Activated CD4-positive, alpha-beta memory T cell treated with anti-CD3 and anti-CD28 coated beads, Interleukin-2, amount 10 ng/mL, durations not matched to agents 7 days and 5 days (primary cell): ENCODE measurements around the gene FUT3. TPM values are rescaled to one million over a fixed set of nuclear protein-coding genes. Genes with fewer than 3 reads are reported as not detected.
"Not testable (repeated sequence)": the region's sequence is repeated elsewhere in the genome, so short reads cannot be mapped to it uniquely, and the experiment has no call there.

ENCODE experiments used
- CTCF ChIA-PET: fragments of 350-600 bp; sonication (Branson Sonifier 250); formaldehyde crosslinking; loops from one replicate; lab custom pipeline; 2021; ENCODE audit warnings: antibody characterized with exemption, inconsistent platforms; lab: Charles Lee
- POLR2A ChIA-PET: fragments of 350-600 bp; sonication (Branson Sonifier 250); formaldehyde crosslinking; loops from one replicate; lab custom pipeline; 2021; ENCODE audit warnings: antibody characterized with exemption; lab: Charles Lee
- DNase-seq: peaks from one replicate; pipeline ENCODE4 v3.0.0-alpha.2; 2020
- H3K27ac Mint-ChIP-seq: one replicate; pipeline ENCODE4 v1.8.0; 2021; ENCODE audit warnings: mild to moderate bottlenecking, mixed read lengths
- H3K27me3 Mint-ChIP-seq: one replicate; pipeline ENCODE4 v1.8.0; 2021; ENCODE audit warnings: mixed read lengths
- H3K36me3 Mint-ChIP-seq: one replicate; pipeline ENCODE4 v1.8.0; 2021; ENCODE audit warnings: low read depth, mixed read lengths
- H3K4me1 Mint-ChIP-seq: one replicate; pipeline ENCODE4 v1.8.0; 2021; ENCODE audit warnings: mixed read lengths
- H3K4me3 Mint-ChIP-seq: one replicate; pipeline ENCODE4 v1.8.0; 2021; ENCODE audit warnings: mild to moderate bottlenecking, mixed read lengths
- H3K9me3 Mint-ChIP-seq: one replicate; pipeline ENCODE4 v1.8.0; 2021; ENCODE audit warnings: mixed read lengths
- total RNA-seq, 2 experiments: library from RNA; stranded (reverse); gene quantifications; one replicate each; pipeline ENCODE4 v1.2.3, GENCODE V29; 2021

FUT3 gene
- total RNA-seq, 2 experiments from 2014 or later, result not detected

DNA sequence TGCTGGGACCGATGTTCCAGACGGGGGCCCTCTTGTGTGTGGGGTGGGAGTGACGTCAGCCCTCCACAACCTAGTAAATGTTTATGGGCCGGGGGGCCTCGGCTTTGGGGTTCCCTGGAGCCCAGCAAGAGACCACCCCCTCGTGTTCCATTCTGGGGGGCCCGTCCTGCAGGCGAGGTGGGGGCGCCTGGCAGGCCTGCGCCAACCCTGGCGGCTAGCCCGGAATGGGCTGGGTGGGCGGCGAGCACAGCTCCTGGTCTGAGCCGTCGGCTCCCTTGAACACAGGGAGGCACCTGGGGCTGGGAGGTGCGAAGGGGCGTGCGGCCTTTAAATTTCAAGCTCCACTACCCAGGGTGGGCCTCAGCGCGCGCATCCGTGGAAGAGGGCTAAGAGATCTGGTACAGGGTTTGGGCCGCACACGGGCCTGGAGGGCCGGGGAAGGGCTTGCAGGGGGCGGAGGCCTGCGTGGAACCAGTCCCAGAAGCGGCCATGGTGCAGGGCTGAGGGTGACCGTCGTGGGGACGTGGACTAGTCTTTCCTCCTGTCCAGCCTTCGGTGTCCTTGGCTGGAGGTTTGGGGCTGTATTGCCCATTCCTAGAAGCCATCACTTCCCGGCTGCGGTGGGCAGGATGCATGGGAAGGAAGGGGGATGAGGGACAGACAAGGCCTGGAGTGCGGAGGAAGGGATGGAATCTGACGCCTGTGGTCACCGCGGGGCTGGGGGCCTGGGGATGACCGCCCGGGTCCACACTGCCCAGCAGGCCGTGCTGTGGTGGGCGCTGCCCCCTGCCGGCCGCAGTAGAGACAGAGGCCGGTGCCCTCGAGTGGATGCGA, 40.9 kb upstream of the FUT3 start:
- DNase-seq, result no peak
- no peaks in the 10 kb centered on the region for H3K9me3 Mint-ChIP-seq
- CTCF ChIA-PET, result no interaction called here

GRCh38 chr19:5891572-5891937, 40.3 kb upstream of the FUT3 start:
- Mint-ChIP-seq H3K27me3 (no peaks in the 10 kb centered on the region), H3K4me1 (no peaks in the 10 kb centered on the region), H3K4me3 (no peak overlapping the region), H3K9me3 (no peaks in the 10 kb centered on the region), H3K36me3 (peaks cover 2% of the 10 kb centered on the region), H3K27ac (no peak overlapping the region)
- DNase-seq, result no peak
- CTCF ChIA-PET, result no interaction called here
- POLR2A ChIA-PET, result interaction anchor here (0.8 to 1.7 kb wide), 3 partner anchors 9 to 63 kb away, joined by 3 to 4 read pairs (median 3); no protein-coding TSS in a partner anchor

More for the DNA sequence above, 40.9 kb upstream of the FUT3 start:
- Mint-ChIP-seq H3K36me3 (peaks cover 2% of the 10 kb centered on the region), H3K27ac (no peak overlapping the region), H3K27me3 (no peaks in the 10 kb centered on the region), H3K4me3 (no peak overlapping the region), H3K4me1 (no peaks in the 10 kb centered on the region)
- POLR2A ChIA-PET, result interaction anchor here (1.7 kb wide), 1 partner anchor 63 kb away, joined by 4 read pairs; no protein-coding TSS in a partner anchor

DNA sequence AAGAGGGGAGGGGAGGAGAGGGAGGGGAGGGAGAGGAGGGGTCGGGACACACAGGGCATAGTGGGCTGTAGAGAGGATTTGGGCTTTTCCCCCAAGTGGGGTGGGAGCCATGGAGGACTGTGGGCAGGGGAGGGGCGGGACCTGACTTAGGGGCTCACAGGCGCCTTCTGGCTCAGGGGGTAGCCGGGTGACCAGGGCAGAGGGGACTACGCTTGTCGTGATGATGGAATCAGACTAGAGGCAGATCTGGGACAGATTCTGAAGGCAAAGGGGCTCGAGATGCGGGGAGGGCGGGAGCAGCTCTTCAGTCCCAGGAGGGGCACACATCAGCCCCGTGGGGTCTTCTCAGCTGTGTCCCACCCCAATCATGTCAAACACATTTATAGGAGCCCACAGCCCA, 38.9 kb upstream of the FUT3 start:
- no peak for DNase-seq
- no peaks in the 10 kb centered on the region for H3K4me1 Mint-ChIP-seq
- H3K4me3 Mint-ChIP-seq, result no peak overlapping the region
- H3K27me3 Mint-ChIP-seq, result no peaks in the 10 kb centered on the region
- POLR2A ChIA-PET, result no interaction called here
- no peak overlapping the region for H3K27ac Mint-ChIP-seq
- CTCF ChIA-PET, result no interaction called here
- H3K9me3 Mint-ChIP-seq, result no peaks in the 10 kb centered on the region
- H3K36me3 Mint-ChIP-seq, result no peaks in the 10 kb centered on the region

- Mint-ChIP-seq H3K4me3 (no peak overlapping the region), H3K9me3 (no peaks in the 10 kb centered on the region), H3K36me3 (no peaks in the 10 kb centered on the region), H3K4me1 (no peaks in the 10 kb centered on the region), H3K27ac (no peak overlapping the region), H3K27me3 (no peaks in the 10 kb centered on the region)
- ChIA-PET POLR2A (no interaction called here), CTCF (no interaction called here)
- no peak for DNase-seq
Observed at GRCh38 chr19:5889288-5889971, 38.2 kb upstream of the FUT3 start.

DNA sequence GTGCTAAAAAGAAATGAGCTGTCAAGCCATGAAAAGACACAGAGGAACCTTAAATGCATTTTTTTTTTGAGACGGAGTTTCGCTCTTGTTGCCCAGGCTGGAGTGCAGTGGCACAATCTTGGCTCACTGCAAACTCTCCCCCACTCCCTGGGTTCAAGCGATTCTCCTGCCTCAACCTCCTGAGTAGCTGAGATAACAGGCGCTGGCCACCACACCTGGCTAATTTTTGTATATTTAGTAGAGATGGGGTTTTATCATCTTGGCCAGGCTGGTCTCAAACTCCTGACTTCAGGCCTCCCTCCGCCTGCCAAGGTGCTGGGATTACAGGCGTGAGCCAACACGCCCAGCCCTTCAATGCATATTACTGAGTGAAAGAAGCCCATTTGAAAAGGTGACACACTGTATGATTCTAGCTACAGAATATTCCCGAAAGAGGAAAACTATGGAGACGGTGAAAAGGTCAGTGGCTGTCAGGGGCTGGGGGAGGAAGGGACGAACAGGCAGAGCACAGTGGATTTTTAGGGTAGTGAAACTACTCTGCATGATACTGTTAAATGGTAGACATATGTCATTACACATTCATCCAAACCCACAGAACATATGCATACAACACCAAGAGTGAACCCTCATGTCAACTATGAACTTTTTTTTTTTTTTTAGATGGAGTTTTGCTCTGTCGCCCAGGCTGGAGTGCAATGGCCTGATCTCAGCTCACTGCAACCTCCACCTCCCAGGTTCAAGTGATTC, 33.0 kb upstream of the FUT3 start:
- CTCF ChIA-PET, result interaction anchor here (1.0 kb wide), 1 partner anchor 80 kb away, joined by 3 read pairs; no protein-coding TSS in a partner anchor
- H3K4me3 Mint-ChIP-seq, H3K4me1 Mint-ChIP-seq, H3K9me3 Mint-ChIP-seq, DNase-seq, H3K36me3 Mint-ChIP-seq, H3K27me3 Mint-ChIP-seq, H3K27ac Mint-ChIP-seq, POLR2A ChIA-PET: not testable (repeated sequence)

GRCh38 chr19:5883157-5883873, 32.1 kb upstream of the FUT3 start:
- H3K9me3 Mint-ChIP-seq, CTCF ChIA-PET, H3K36me3 Mint-ChIP-seq, H3K4me3 Mint-ChIP-seq, H3K4me1 Mint-ChIP-seq, DNase-seq, H3K27me3 Mint-ChIP-seq, POLR2A ChIA-PET, H3K27ac Mint-ChIP-seq: not testable (repeated sequence)

GRCh38 chr19:5882421-5882968, 31.2 kb upstream of the FUT3 start:
- no peak for DNase-seq
- Mint-ChIP-seq H3K4me3 (no peak overlapping the region), H3K36me3 (no peaks in the 10 kb centered on the region), H3K9me3 (no peaks in the 10 kb centered on the region), H3K4me1 (no peaks in the 10 kb centered on the region), H3K27me3 (peaks cover 3% of the 10 kb centered on the region), H3K27ac (no peak overlapping the region)
- ChIA-PET POLR2A (interaction anchor here (1.2 kb wide), 1 partner anchor 9 kb away, joined by 3 read pairs; no protein-coding TSS in a partner anchor), CTCF (no interaction called here)

GRCh38 chr19:5881543-5882299, 30.5 kb upstream of the FUT3 start:
- Mint-ChIP-seq H3K36me3 (no peaks in the 10 kb centered on the region), H3K4me1 (no peaks in the 10 kb centered on the region), H3K4me3 (no peak overlapping the region), H3K9me3 (no peaks in the 10 kb centered on the region), H3K27me3 (peaks cover 3% of the 10 kb centered on the region), H3K27ac (no peak overlapping the region)
- CTCF ChIA-PET, result no interaction called here
- POLR2A ChIA-PET, result interaction anchor here (1.2 kb wide), 1 partner anchor 9 kb away, joined by 3 read pairs; no protein-coding TSS in a partner anchor
- no peak for DNase-seq

DNA sequence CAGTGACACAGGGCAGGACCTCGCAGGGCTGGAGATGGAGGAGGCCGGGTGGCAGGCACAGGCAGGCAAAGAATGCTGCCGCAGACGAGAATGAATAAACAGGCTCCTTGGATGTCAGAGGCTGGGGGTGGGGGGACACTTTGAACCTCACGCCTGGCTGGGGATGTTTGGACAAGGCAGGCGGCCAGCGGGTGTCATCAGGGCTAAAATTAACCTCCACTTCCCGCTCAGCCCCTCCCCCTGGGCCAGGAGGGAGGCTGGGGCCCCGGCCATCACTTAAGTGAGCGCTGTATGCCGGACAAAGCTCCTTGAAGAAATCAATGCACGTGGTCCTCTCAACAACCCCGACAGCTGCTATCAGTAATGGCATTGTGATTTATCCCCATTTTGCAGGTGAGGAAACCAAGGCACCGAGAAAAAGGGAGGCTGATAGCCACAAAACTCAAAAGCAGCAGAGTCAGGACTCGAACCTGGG, 29.4 kb upstream of the FUT3 start:
- H3K9me3 Mint-ChIP-seq, result no peaks in the 10 kb centered on the region
- H3K36me3 Mint-ChIP-seq, result no peaks in the 10 kb centered on the region
- H3K27me3 Mint-ChIP-seq, result peaks cover 3% of the 10 kb centered on the region
- ChIA-PET POLR2A (no interaction called here), CTCF (no interaction called here)
- H3K27ac Mint-ChIP-seq, result no peak overlapping the region
- no peak overlapping the region for H3K4me3 Mint-ChIP-seq
- no peaks in the 10 kb centered on the region for H3K4me1 Mint-ChIP-seq
- no peak for DNase-seq

DNA sequence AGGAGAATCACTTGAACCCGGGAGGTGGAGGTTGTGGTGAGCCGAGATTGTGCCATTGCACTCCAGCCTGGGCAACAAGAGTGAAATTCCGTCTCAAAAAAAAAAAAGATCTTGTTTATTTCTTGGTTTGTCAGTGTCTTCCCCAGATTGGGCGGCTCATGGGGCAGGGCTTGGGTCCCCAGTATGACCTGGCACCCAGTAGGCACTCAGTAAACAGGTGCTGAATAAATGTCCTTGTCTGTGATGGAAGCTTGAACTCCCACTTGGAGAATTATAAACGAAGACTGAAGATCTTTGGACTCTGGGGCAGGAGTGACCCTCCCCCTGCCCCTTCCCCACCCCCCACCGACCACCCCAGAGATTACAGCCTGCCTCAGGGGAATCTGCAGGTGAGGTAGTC, 28.9 kb upstream of the FUT3 start:
- DNase-seq, result no peak
- Mint-ChIP-seq H3K27ac (no peak overlapping the region), H3K9me3 (no peaks in the 10 kb centered on the region), H3K4me3 (no peak overlapping the region), H3K36me3 (no peaks in the 10 kb centered on the region), H3K4me1 (no peaks in the 10 kb centered on the region), H3K27me3 (peaks cover 3% of the 10 kb centered on the region)
- CTCF ChIA-PET, result no interaction called here
- POLR2A ChIA-PET, result no interaction called here

- CTCF ChIA-PET, result no interaction called here
- H3K36me3 Mint-ChIP-seq, result no peaks in the 10 kb centered on the region
Observed at GRCh38 chr19:5877882-5878281, 26.6 kb upstream of the FUT3 start.

GRCh38 chr19:5877427-5877826, 26.2 kb upstream of the FUT3 start:
- ChIA-PET POLR2A (no interaction called here), CTCF (no interaction called here)
- no peak overlapping the region for H3K4me3 Mint-ChIP-seq
- H3K4me1 Mint-ChIP-seq, result no peaks in the 10 kb centered on the region
- no peaks in the 10 kb centered on the region for H3K36me3 Mint-ChIP-seq
- H3K27me3 Mint-ChIP-seq, result peaks cover 2% of the 10 kb centered on the region
- H3K9me3 Mint-ChIP-seq, result no peaks in the 10 kb centered on the region
- DNase-seq, result no peak
- H3K27ac Mint-ChIP-seq, result no peak overlapping the region

More at GRCh38 chr19:5877882-5878281, 26.6 kb upstream of the FUT3 start:
- H3K9me3 Mint-ChIP-seq, result no peaks in the 10 kb centered on the region
- POLR2A ChIA-PET, result no interaction called here
- no peak overlapping the region for H3K27ac Mint-ChIP-seq
- no peaks in the 10 kb centered on the region for H3K4me1 Mint-ChIP-seq
- H3K4me3 Mint-ChIP-seq, result no peak overlapping the region
- peaks cover 2% of the 10 kb centered on the region for H3K27me3 Mint-ChIP-seq
- DNase-seq, result no peak
